Neuronal stem cell (in vitro differentiated cells): Measurements from ENCODE around the gene DCUN1D2.

ENCODE experiments used
- DNase-seq: peaks from one replicate; pipeline ENCODE4 v3.0.0-alpha.2; 2013; ENCODE audit warnings: low spot score
- H2AFZ ChIP-seq: one replicate; pipeline ENCODE4 v1.6.1; 2013; ENCODE audit warnings: mild to moderate bottlenecking, low read length, inconsistent platforms
- H2AK5ac ChIP-seq: 2 replicates; pipeline ENCODE4 v1.6.1; 2013; ENCODE audit warnings: low read depth, mild to moderate bottlenecking, inconsistent platforms, low read length, moderate library complexity, mixed read lengths
- H2BK120ac ChIP-seq: 2 replicates; pipeline ENCODE4 v1.6.1; 2013; ENCODE audit warnings: low read depth, mild to moderate bottlenecking, inconsistent platforms, low read length, moderate library complexity, mixed read lengths
- H2BK12ac ChIP-seq: one replicate; pipeline ENCODE4 v1.6.1; 2013; ENCODE audit warnings: low read length, inconsistent platforms
- H2BK15ac ChIP-seq: 2 replicates; pipeline ENCODE4 v1.6.1; 2013; ENCODE audit warnings: mild to moderate bottlenecking, low read length, inconsistent platforms, mixed read lengths
- H2BK5ac ChIP-seq: one replicate; pipeline ENCODE4 v1.6.1; 2013; ENCODE audit warnings: inconsistent platforms, mild to moderate bottlenecking, low read length, moderate library complexity
- H3K14ac ChIP-seq: one replicate; pipeline ENCODE4 v1.6.1; 2013; ENCODE audit warnings: low read length, inconsistent platforms
- H3K18ac ChIP-seq: 2 replicates; pipeline ENCODE4 v1.6.1; 2013; ENCODE audit warnings: low read length, inconsistent platforms
- H3K23ac ChIP-seq: 2 replicates; pipeline ENCODE4 v1.6.1; 2013; ENCODE audit warnings: low read depth, mild to moderate bottlenecking, mixed read lengths, low read length, inconsistent platforms; ENCODE audit not compliant: poor library complexity
- H3K27ac ChIP-seq: replicated peaks from 3 replicates; pipeline ENCODE4 v1.5.1; 2013; ENCODE audit warnings: low read length, inconsistent platforms
- H3K27me3 ChIP-seq, 3 experiments: 2 replicates each; pipeline ENCODE4 v1.6.1; 2013; ENCODE audit warnings: low read length in 3 of 3, mild to moderate bottlenecking in 2 of 3, inconsistent platforms in 1 of 3, low read depth in 1 of 3, mixed read lengths in 1 of 3, moderate library complexity in 1 of 3; ENCODE audit not compliant: control insufficient read depth in 3 of 3, insufficient read depth in 3 of 3
- H3K36me3 ChIP-seq, 2 donors: replicated peaks in 1 of 2; 2 replicates each; pipeline ENCODE4 v1.6.1; 2013; ENCODE audit warnings: low read length in 2 of 2; ENCODE audit not compliant: control insufficient read depth in 2 of 2, insufficient read depth in 2 of 2
- H3K4ac ChIP-seq: 2 replicates; pipeline ENCODE4 v1.6.1; 2013; ENCODE audit warnings: inconsistent platforms, mild to moderate bottlenecking, low read length, moderate library complexity
- H3K4me1 ChIP-seq, 2 donors: 1 replicate in 1 of 2; 2 replicates in 1 of 2; pipeline ENCODE4 v1.6.1; 2013; ENCODE audit warnings: low read length in 2 of 2, low read depth in 1 of 2; ENCODE audit not compliant: control insufficient read depth in 2 of 2, insufficient read depth in 1 of 2
- H3K4me2 ChIP-seq: one replicate; pipeline ENCODE4 v1.6.1; 2013; ENCODE audit warnings: mild to moderate bottlenecking, low read length, inconsistent platforms; ENCODE audit not compliant: insufficient read depth, poor library complexity, severe bottlenecking
- H3K4me3 ChIP-seq, 2 donors: 2 replicates each; pipeline ENCODE4 v1.5.1; 2013; ENCODE audit warnings: low read length in 2 of 2, mild to moderate bottlenecking in 2 of 2, inconsistent platforms in 1 of 2, moderate library complexity in 1 of 2
- H3K79me1 ChIP-seq: one replicate; pipeline ENCODE4 v1.6.1; 2013; ENCODE audit warnings: low read depth, mild to moderate bottlenecking, inconsistent platforms, low read length, moderate library complexity
- H3K9ac ChIP-seq: one replicate; pipeline ENCODE4 v1.6.1; 2013; ENCODE audit warnings: mild to moderate bottlenecking, low read depth, low read length, inconsistent platforms; ENCODE audit not compliant: poor library complexity
- H3K9me3 ChIP-seq, 2 donors: replicated peaks in 1 of 2; 2 replicates each; pipeline versions ENCODE3 to v1.6.1; 2013; ENCODE audit warnings: low read length in 2 of 2, mild to moderate bottlenecking in 2 of 2, inconsistent platforms in 1 of 2, low read depth in 1 of 2, mixed read lengths in 1 of 2, moderate library complexity in 1 of 2; ENCODE audit not compliant: control insufficient read depth in 2 of 2, insufficient read depth in 1 of 2
- H4K8ac ChIP-seq: one replicate; pipeline ENCODE4 v1.6.1; 2013; ENCODE audit warnings: low read depth, mild to moderate bottlenecking, inconsistent platforms, low read length, moderate library complexity
- H4K91ac ChIP-seq: one replicate; pipeline ENCODE4 v1.6.1; 2013; ENCODE audit warnings: low read length, low read depth, mild to moderate bottlenecking, inconsistent platforms; ENCODE audit not compliant: poor library complexity
- WGBS, 2 donors: extraction: QIAGEN DNeasy Blood & Tissue Kit; methylation state at CpG; one replicate each; pipeline ENCODE4 v1.1.7; 2013; ENCODE audit warnings: missing lambda C conversion rate in 2 of 2, mixed read lengths in 1 of 2; ENCODE audit not compliant: insufficient read length in 2 of 2, insufficient replicate concordance in 1 of 2; ENCODE audit errors: extremely low coverage in 2 of 2; 5-methylcytosine and 5-hydroxymethylcytosine counted together

Gene DCUN1D2

GRCh38 chr13:113534236-113534860, 43.8 kb upstream of the DCUN1D2 start:
- no peak overlapping the region for H3K9ac ChIP-seq
- H4K91ac ChIP-seq, result no peak overlapping the region
- H2AK5ac ChIP-seq, result no peak overlapping the region
- no peak for DNase-seq
- H3K4ac ChIP-seq, result no peak overlapping the region
- H2AFZ ChIP-seq, result no peak overlapping the region
- H3K4me3 ChIP-seq, result no peak overlapping the region
- H3K9me3 ChIP-seq, result peaks cover 0 to 6% of the 10 kb centered on the region in 2 donors
- no peak overlapping the region for H2BK5ac ChIP-seq
- WGBS, 2 donors, result no CpG with 5 or more reads among the region's 12 CpGs
- H3K79me1 ChIP-seq, result peaks cover 2% of the 10 kb centered on the region
- H3K14ac ChIP-seq, result no peak overlapping the region
- no peak overlapping the region for H3K27ac ChIP-seq
- no peak overlapping the region for H3K23ac ChIP-seq
- H3K27me3 ChIP-seq, result no peaks in the 10 kb centered on the region
- H2BK12ac ChIP-seq, result no peak overlapping the region
- H4K8ac ChIP-seq, result no peak overlapping the region
- H2BK120ac ChIP-seq, result no peak overlapping the region
- H3K4me1 ChIP-seq, result peaks cover 0 to 15% of the 10 kb centered on the region in 2 donors
- H3K36me3 ChIP-seq, result peaks cover 23 to 73% of the 10 kb centered on the region in 2 donors
- H3K18ac ChIP-seq, result no peak overlapping the region
- no peak overlapping the region for H2BK15ac ChIP-seq
- H3K4me2 ChIP-seq, result no peak overlapping the region

- no peak overlapping the region for H4K91ac ChIP-seq
- no peak overlapping the region for H3K4ac ChIP-seq
- no peak for DNase-seq
- H3K23ac ChIP-seq, result no peak overlapping the region
- no CpG with 5 or more reads among the region's 24 CpGs for WGBS, 2 donors
- no peak overlapping the region for H2AK5ac ChIP-seq
- H4K8ac ChIP-seq, result no peak overlapping the region
- H2BK12ac ChIP-seq, result no peak overlapping the region
- H2AFZ ChIP-seq, result no peak overlapping the region
- no peak overlapping the region for H2BK15ac ChIP-seq
- H3K27ac ChIP-seq, result no peak overlapping the region
- H3K9ac ChIP-seq, result no peak overlapping the region
- peaks cover 0 to 4% of the 10 kb centered on the region in 2 donors for H3K9me3 ChIP-seq
- no peak overlapping the region for H3K4me3 ChIP-seq
- H3K4me1 ChIP-seq, result peaks cover 0 to 15% of the 10 kb centered on the region in 2 donors
- H3K14ac ChIP-seq, result no peak overlapping the region
- H2BK5ac ChIP-seq, result no peak overlapping the region
- no peaks in the 10 kb centered on the region for H3K27me3 ChIP-seq
- H3K79me1 ChIP-seq, result peaks cover 2% of the 10 kb centered on the region
- H2BK120ac ChIP-seq, result no peak overlapping the region
- H3K36me3 ChIP-seq, result peaks cover 25 to 74% of the 10 kb centered on the region in 2 donors
- H3K4me2 ChIP-seq, result no peak overlapping the region
- no peak overlapping the region for H3K18ac ChIP-seq
Observed at GRCh38 chr13:113533161-113533840, 42.8 kb upstream of the DCUN1D2 start.

- peak overlapping the region; percentile 50 for H4K8ac ChIP-seq
- H3K36me3 ChIP-seq, result peaks cover 22 to 74% of the 10 kb centered on the region in 2 donors
- no peak overlapping the region for H2BK12ac ChIP-seq
- H3K9me3 ChIP-seq, result no peaks in the 10 kb centered on the region
- WGBS, 2 donors, result no CpG with 5 or more reads among the region's 16 CpGs
- H3K27me3 ChIP-seq, result no peaks in the 10 kb centered on the region
- H2BK120ac ChIP-seq, result no peak overlapping the region
- no peak overlapping the region for H2BK15ac ChIP-seq
- no peak overlapping the region for H3K4me3 ChIP-seq
- peak overlapping the region; percentile 95 for H3K18ac ChIP-seq
- H3K9ac ChIP-seq, result no peak overlapping the region
- H2AK5ac ChIP-seq, result peak overlapping the region; percentile 90
- H3K4ac ChIP-seq, result no peak overlapping the region
- peaks cover 0 to 15% of the 10 kb centered on the region in 2 donors for H3K4me1 ChIP-seq
- H4K91ac ChIP-seq, result no peak overlapping the region
- peak; percentile 63 for DNase-seq
- H2BK5ac ChIP-seq, result no peak overlapping the region
- H3K4me2 ChIP-seq, result no peak overlapping the region
- no peak overlapping the region for H3K23ac ChIP-seq
- H2AFZ ChIP-seq, result no peak overlapping the region
- H3K27ac ChIP-seq, result peak overlapping the region; percentile 46
- H3K79me1 ChIP-seq, result peaks cover 2% of the 10 kb centered on the region
- H3K14ac ChIP-seq, result no peak overlapping the region
Observed at GRCh38 chr13:113532156-113532806, 41.8 kb upstream of the DCUN1D2 start.
